Ramos (cell line): Measurements from ENCODE around the gene SLC13A1.
"Not testable (repeated sequence)": the region's sequence is repeated elsewhere in the genome, so short reads cannot be mapped to it uniquely, and the experiment has no call there.

Experiments used
- in situ Hi-C: fragments of 300-500 bp; cut with MboI; formaldehyde crosslinking; loops from one replicate; pipeline ENCODE4 v1.14.3; 2022; ENCODE audit warnings: low sequenced_read_pairs; ENCODE audit not compliant: unreplicated experiment

SLC13A1 gene

GRCh38 chr7:123133924-123134323 lies 65.8 kb downstream of the SLC13A1 start:
- in situ Hi-C loops = no loop called here

- in situ Hi-C loops = no loop called here
Measured at GRCh38 chr7:123131961-123132360, 67.8 kb downstream of the SLC13A1 start.

GRCh38 chr7:123131556-123131955 lies 68.2 kb downstream of the SLC13A1 start:
- in situ Hi-C loops = no loop called here

- in situ Hi-C loops = no loop called here
Measured at GRCh38 chr7:123131140-123131539, 68.6 kb downstream of the SLC13A1 start.

GRCh38 chr7:123126691-123127090 lies 73.1 kb downstream of the SLC13A1 start:
- in situ Hi-C loops = no loop called here

GRCh38 chr7:123126171-123126570 lies 73.6 kb downstream of the SLC13A1 start:
- in situ Hi-C loops = no loop called here

- in situ Hi-C loops = no loop called here
Measured at GRCh38 chr7:123125231-123125630, 74.5 kb downstream of the SLC13A1 start.

- in situ Hi-C loops = no loop called here
Measured at GRCh38 chr7:123122916-123123315, 76.9 kb downstream of the SLC13A1 start.

GRCh38 chr7:123120286-123120685 lies 79.5 kb downstream of the SLC13A1 start:
- in situ Hi-C loops = no loop called here

GRCh38 chr7:123115331-123115730 lies 84.4 kb downstream of the SLC13A1 start:
- in situ Hi-C loops = no loop called here

- in situ Hi-C loops = no loop called here
Measured at GRCh38 chr7:123114288-123114687, 85.5 kb downstream of the SLC13A1 start.

- in situ Hi-C loops = no loop called here
Measured at GRCh38 chr7:123112833-123113232, 86.9 kb downstream of the SLC13A1 start.

- in situ Hi-C loops = no loop called here
Measured at GRCh38 chr7:123099712-123100111, 100.1 kb downstream of the SLC13A1 start.

- in situ Hi-C loops = no loop called here
Measured at GRCh38 chr7:123096976-123097375, 102.8 kb downstream of the SLC13A1 start.

GRCh38 chr7:123096434-123096833 lies 103.3 kb downstream of the SLC13A1 start:
- in situ Hi-C loops = no loop called here

- in situ Hi-C loops = no loop called here
Measured at GRCh38 chr7:123090456-123090855, 109.3 kb downstream of the SLC13A1 start.

- in situ Hi-C loops = not testable (repeated sequence)
Measured at GRCh38 chr7:123086910-123087309, 112.9 kb downstream of the SLC13A1 start.

GRCh38 chr7:123084861-123085260 lies 114.9 kb downstream of the SLC13A1 start:
- in situ Hi-C loops = not testable (repeated sequence)

GRCh38 chr7:123079021-123079420 lies 120.7 kb downstream of the SLC13A1 start:
- in situ Hi-C loops = no loop called here

- in situ Hi-C loops = no loop called here
Measured at GRCh38 chr7:123075838-123076467, 123.8 kb downstream of the SLC13A1 start.

GRCh38 chr7:123070702-123071286 lies 129.0 kb downstream of the SLC13A1 start:
- in situ Hi-C loops = no loop called here

- in situ Hi-C loops = no loop called here
Measured at GRCh38 chr7:123067814-123068213, 132.0 kb downstream of the SLC13A1 start.
